Mesothelial cell of epicardium (in vitro differentiated cells): ENCODE measurements around the gene CDK18. TPM values are rescaled to one million over a fixed set of nuclear protein-coding genes. Genes with fewer than 3 reads are reported as not detected.

Experiments
- DNase-seq, 2 experiments: peaks; one replicate each; pipeline ENCODE4 v3.0.0; 2021; ENCODE audit warnings: low spot score in 2 of 2; ENCODE audit not compliant: unreplicated experiment in 2 of 2
- H3K27ac Mint-ChIP-seq: 2 replicates; pipeline ENCODE4 v1.8.0; 2021; ENCODE audit warnings: mixed read lengths
- H3K27me3 Mint-ChIP-seq: 2 replicates; pipeline ENCODE4 v1.8.0; 2021; ENCODE audit warnings: low read depth, mixed read lengths
- H3K36me3 Mint-ChIP-seq: 2 replicates; pipeline ENCODE4 v1.8.0; 2021; ENCODE audit warnings: mixed read lengths
- H3K4me1 Mint-ChIP-seq: 2 replicates; pipeline ENCODE4 v1.8.0; 2021; ENCODE audit warnings: mixed read lengths
- H3K4me3 Mint-ChIP-seq: 2 replicates; pipeline ENCODE4 v1.8.0; 2021; ENCODE audit warnings: mild to moderate bottlenecking, moderate library complexity, mixed read lengths
- H3K9me3 Mint-ChIP-seq: 2 replicates; pipeline ENCODE4 v1.8.0; 2021; ENCODE audit warnings: mixed read lengths
- CTCF ChIP-seq: fragments of 200-600 bp; sonication (generic); IDR thresholded peaks from one replicate; pipeline ENCODE4 v1.5.0; 2021; ENCODE audit warnings: antibody characterized with exemption; ENCODE audit not compliant: unreplicated experiment
- total RNA-seq: library from RNA; stranded (reverse); gene quantifications from 3 replicates; pipeline ENCODE4 v1.2.1, GENCODE V29; 2021

The CDK18 gene
- total RNA-seq, 1 donor from 2014 or later, result 28.7 TPM

GRCh38 chr1:205536759-205537361, 32.4 kb downstream of the CDK18 start:
- no peak for TF ChIP-seq CTCF
- H3K27me3 Mint-ChIP-seq, result peaks cover 15% of the 10 kb centered on the region
- H3K27ac Mint-ChIP-seq, result no peak overlapping the region
- H3K9me3 Mint-ChIP-seq, result peaks cover 2% of the 10 kb centered on the region
- H3K4me1 Mint-ChIP-seq, result peaks cover 17% of the 10 kb centered on the region
- H3K4me3 Mint-ChIP-seq, result no peak overlapping the region
- peak in 1 of 2 experiments; percentile 33 for DNase-seq
- H3K36me3 Mint-ChIP-seq, result peaks cover 2% of the 10 kb centered on the region

GRCh38 chr1:205537386-205538018, 33.0 kb downstream of the CDK18 start:
- peak in 1 of 2 experiments; percentile 26 for DNase-seq
- Mint-ChIP-seq H3K27me3 (peaks cover 17% of the 10 kb centered on the region), H3K36me3 (no peaks in the 10 kb centered on the region), H3K9me3 (peaks cover 3% of the 10 kb centered on the region), H3K27ac (no peak overlapping the region), H3K4me1 (peaks cover 17% of the 10 kb centered on the region), H3K4me3 (no peak overlapping the region)
- no peak for TF ChIP-seq CTCF

DNA sequence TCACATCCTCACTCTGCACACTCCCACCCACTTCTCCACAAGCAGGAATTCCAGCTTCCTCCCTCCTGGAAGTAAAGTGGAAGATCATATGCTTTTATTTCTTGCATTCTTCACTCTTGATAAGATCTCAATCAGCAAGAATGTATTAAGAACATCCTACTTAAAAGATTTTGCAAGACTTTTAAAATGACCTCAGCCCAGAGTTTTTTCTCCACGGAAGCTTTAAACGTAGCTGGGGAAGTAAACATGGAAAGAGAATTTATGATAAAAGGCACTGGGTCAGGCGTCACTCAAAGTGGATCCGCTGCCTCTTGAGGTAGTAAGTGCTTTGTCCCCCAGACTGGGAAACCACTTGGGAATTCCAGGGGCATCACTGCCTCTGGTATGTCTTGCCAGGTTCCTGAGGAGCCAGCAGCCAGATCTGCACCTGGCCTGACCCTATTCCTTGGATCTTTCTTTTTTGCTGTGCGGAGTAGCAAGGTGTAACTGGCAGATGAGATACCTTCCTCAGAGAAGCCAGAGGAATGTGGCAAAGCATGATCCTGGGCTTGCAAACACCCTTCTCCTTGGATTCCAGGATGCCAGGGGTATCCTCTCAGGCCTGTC, 33.9 kb downstream of the CDK18 start:
- Mint-ChIP-seq H3K27me3 (peaks cover 17% of the 10 kb centered on the region), H3K27ac (peak overlapping the region; percentile 84)

GRCh38 chr1:205541161-205541886, 36.9 kb downstream of the CDK18 start:
- no peak overlapping the region for H3K4me3 Mint-ChIP-seq

More for the DNA sequence above, 33.9 kb downstream of the CDK18 start:
- H3K9me3 Mint-ChIP-seq, result peaks cover 3% of the 10 kb centered on the region
- peak in 1 of 2 experiments; percentile 36 for DNase-seq
- TF ChIP-seq CTCF, result no peak
- H3K4me1 Mint-ChIP-seq, result peaks cover 17% of the 10 kb centered on the region
- no peak overlapping the region for H3K4me3 Mint-ChIP-seq
- H3K36me3 Mint-ChIP-seq, result no peaks in the 10 kb centered on the region

More at GRCh38 chr1:205541161-205541886, 36.9 kb downstream of the CDK18 start:
- Mint-ChIP-seq H3K27me3 (peaks cover 16% of the 10 kb centered on the region), H3K36me3 (no peaks in the 10 kb centered on the region), H3K4me1 (peaks cover 18% of the 10 kb centered on the region), H3K9me3 (peaks cover 3% of the 10 kb centered on the region), H3K27ac (no peak overlapping the region)
- no peak for TF ChIP-seq CTCF
- no peak for DNase-seq
